ENCODE data around the gene HINT2. TPM values are rescaled to one million over a fixed set of nuclear protein-coding genes. Genes with fewer than 3 reads are reported as not detected.
A peak's percentile ranks its signal among the peaks of the same experiment; 100 is the strongest.

Gene HINT2
- total RNA-seq, 1 experiment from 2014 or later, result 53.5 TPM

- peak; percentile 67 for DNase-seq (ENCODE audit: low read depth)
Measured at GRCh38 chr9:35811381-35812024, 3.3 kb downstream of the HINT2 start.

GRCh38 chr9:35810122-35810521 is 4.7 kb downstream of the HINT2 start:
- no peak for DNase-seq (ENCODE audit: low read depth)

- DNase-seq (ENCODE audit: low read depth), result no peak
Measured at GRCh38 chr9:35808433-35808832, 6.4 kb downstream of the HINT2 start.

- DNase-seq (ENCODE audit: low read depth), result no peak
Measured at GRCh38 chr9:35806101-35806500, 8.7 kb downstream of the HINT2 start.

- no peak for DNase-seq (ENCODE audit: low read depth)
Measured at GRCh38 chr9:35801328-35802128, 13.3 kb downstream of the HINT2 start.

GRCh38 chr9:35800530-35800929 is 14.3 kb downstream of the HINT2 start:
- DNase-seq (ENCODE audit: low read depth), result no peak

GRCh38 chr9:35798658-35799374 is 16.0 kb downstream of the HINT2 start:
- DNase-seq (ENCODE audit: low read depth), result peak; percentile 96

GRCh38 chr9:35797311-35798109 is 17.3 kb downstream of the HINT2 start:
- peak; percentile 33 for DNase-seq (ENCODE audit: low read depth)

- DNase-seq (ENCODE audit: low read depth), result peak; percentile 70
Measured at GRCh38 chr9:35795695-35796094, 19.1 kb downstream of the HINT2 start.

- DNase-seq (ENCODE audit: low read depth), result no peak
Measured at GRCh38 chr9:35793461-35793860, 21.4 kb downstream of the HINT2 start.

GRCh38 chr9:35792826-35793225 is 22.0 kb downstream of the HINT2 start:
- DNase-seq (ENCODE audit: low read depth), result no peak

GRCh38 chr9:35792024-35792813 is 22.6 kb downstream of the HINT2 start:
- no peak for DNase-seq (ENCODE audit: low read depth)

- DNase-seq (ENCODE audit: low read depth), result peak; percentile 33
Measured at GRCh38 chr9:35791297-35791921, 23.4 kb downstream of the HINT2 start, which contains the start of gene NPR2. NPR2 (plus strand) TSS chr9:35791591; CDS start chr9:35792409, 818 bp downstream.

- DNase-seq (ENCODE audit: low read depth), result peak; percentile 85
Measured at GRCh38 chr9:35790385-35791296, 24.2 kb downstream of the HINT2 start.

- no peak for DNase-seq (ENCODE audit: low read depth)
Measured at GRCh38 chr9:35790025-35790384, 24.8 kb downstream of the HINT2 start.

- DNase-seq (ENCODE audit: low read depth), result no peak
Measured at GRCh38 chr9:35789541-35789940, 25.3 kb downstream of the HINT2 start.

- DNase-seq (ENCODE audit: low read depth), result no peak
Measured at GRCh38 chr9:35783418-35783817, 31.4 kb downstream of the HINT2 start.

GRCh38 chr9:35781066-35781465 is 33.8 kb downstream of the HINT2 start:
- DNase-seq (ENCODE audit: low read depth), result no peak

GRCh38 chr9:35778496-35778895 is 36.3 kb downstream of the HINT2 start:
- no peak for DNase-seq (ENCODE audit: low read depth)
